ENCODE data around the gene ABCD4. TPM values are rescaled to one million over a fixed set of nuclear protein-coding genes. Genes with fewer than 3 reads are reported as not detected.

The ABCD4 gene
- total RNA-seq, 4 donors from 2014 or later = 66.0 to 80.6 (median 73.3) TPM

DNA sequence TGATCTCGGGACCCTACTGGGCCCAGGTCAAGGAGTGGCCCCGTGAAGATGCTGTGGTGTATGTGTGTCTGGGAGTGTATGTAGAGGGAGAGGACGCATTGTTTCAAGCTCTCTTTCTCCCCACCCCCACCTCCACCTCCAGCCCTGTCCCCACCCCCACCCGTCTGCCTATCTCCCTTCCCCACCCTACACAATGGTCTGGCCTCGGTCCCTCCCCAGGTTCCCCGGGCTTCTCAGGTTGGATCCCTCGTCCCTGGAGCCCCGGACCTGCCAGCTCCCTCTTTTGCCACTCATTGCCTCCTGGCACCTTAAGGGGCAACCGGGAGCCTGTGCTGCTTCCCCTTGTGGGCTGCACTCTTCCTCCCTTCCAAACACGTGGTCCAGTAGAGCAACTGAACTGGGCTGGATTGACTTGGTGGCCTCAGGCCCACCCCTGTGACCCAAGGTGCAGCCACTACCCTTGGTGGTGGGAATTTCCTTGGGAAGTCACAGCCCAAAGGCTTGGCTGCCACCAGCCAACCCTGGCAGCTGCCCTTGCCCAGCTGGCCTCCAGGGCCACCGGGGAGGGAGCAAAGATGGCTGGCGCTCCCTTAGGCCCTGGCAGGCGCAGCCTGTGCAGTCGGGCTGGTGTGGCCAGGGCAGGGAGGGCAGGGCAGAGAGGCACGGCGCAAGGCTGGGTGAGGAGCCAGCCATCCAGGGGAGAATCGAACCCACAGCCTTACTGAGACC lies 46.2 kb upstream of the ABCD4 start:
- no peaks in the 10 kb centered on the region for H3K4me1 ChIP-seq
- TF ChIP-seq POLR2A (IDR thresholded peaks at IDR 0.05) (no peak), EP300 (IDR thresholded peaks at IDR 0.05) (no peak)
- 48 to 52% methylated on average over 12 to 16 of the region's 17 CpGs for WGBS, 2 donors
- no peak overlapping the region for H3K4me3 ChIP-seq
- H3K9me3 ChIP-seq = no peaks in the 10 kb centered on the region
- no peak for DNase-seq (ENCODE audit: low spot score in 2 of 2)
- peaks cover 0 to 23% of the 10 kb centered on the region in 2 donors for H3K27me3 ChIP-seq
- H3K27ac ChIP-seq = no peak overlapping the region
- no peaks in the 10 kb centered on the region for H3K36me3 ChIP-seq

DNA sequence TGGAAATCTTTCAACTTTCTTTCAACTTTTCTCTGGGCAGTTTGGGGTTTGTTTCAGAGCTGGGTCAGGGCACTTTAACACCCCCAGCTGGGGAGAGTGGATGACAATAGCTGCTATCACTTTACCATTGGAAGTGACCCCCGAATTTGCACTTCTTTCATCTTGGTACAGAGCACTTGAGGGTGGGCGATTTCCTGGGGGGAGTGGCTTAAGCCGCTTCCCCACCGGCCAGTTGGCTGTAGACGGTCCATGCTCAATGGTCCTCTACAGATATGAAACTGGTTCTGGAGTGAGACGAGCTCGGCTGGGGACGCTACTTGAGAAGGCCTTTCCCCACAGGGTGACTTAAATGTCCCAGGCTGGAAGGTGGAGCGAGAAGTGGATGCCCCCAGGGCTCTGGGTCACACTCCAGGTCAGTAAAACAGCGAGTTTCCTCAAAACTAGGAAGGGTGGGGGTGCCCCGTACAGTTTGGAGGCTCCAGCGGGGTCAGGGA lies 45.6 kb upstream of the ABCD4 start, which contains the start of gene VRTN:
Gene VRTN, plus strand, starts transcription at position 231 of the 494 bp plus-strand sequence. CDS start 8,313 bp downstream, outside the sequence.
- Histone ChIP-seq H3K9me3 (no peaks in the 10 kb centered on the region), H3K27me3 (peaks cover 0 to 23% of the 10 kb centered on the region in 2 donors), H3K36me3 (no peaks in the 10 kb centered on the region), H3K4me1 (no peaks in the 10 kb centered on the region), H3K27ac (no peak within 1 kb of the TSS), H3K4me3 (no peak within 1 kb of the TSS)
- WGBS, 2 donors = 34 to 49% methylated on average over 10 to 12 of the region's 12 CpGs
- no peak for DNase-seq (ENCODE audit: low spot score in 2 of 2)
- TF ChIP-seq POLR2A (IDR thresholded peaks at IDR 0.05) = no peak
- TF ChIP-seq, protein P1, sequence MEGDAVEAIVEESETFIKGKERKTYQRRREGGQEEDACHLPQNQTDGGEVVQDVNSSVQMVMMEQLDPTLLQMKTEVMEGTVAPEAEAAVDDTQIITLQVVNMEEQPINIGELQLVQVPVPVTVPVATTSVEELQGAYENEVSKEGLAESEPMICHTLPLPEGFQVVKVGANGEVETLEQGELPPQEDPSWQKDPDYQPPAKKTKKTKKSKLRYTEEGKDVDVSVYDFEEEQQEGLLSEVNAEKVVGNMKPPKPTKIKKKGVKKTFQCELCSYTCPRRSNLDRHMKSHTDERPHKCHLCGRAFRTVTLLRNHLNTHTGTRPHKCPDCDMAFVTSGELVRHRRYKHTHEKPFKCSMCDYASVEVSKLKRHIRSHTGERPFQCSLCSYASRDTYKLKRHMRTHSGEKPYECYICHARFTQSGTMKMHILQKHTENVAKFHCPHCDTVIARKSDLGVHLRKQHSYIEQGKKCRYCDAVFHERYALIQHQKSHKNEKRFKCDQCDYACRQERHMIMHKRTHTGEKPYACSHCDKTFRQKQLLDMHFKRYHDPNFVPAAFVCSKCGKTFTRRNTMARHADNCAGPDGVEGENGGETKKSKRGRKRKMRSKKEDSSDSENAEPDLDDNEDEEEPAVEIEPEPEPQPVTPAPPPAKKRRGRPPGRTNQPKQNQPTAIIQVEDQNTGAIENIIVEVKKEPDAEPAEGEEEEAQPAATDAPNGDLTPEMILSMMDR (IDR thresholded peaks at IDR 0.05) = no peak
- no peak for TF ChIP-seq EP300 (IDR thresholded peaks at IDR 0.05)

DNA sequence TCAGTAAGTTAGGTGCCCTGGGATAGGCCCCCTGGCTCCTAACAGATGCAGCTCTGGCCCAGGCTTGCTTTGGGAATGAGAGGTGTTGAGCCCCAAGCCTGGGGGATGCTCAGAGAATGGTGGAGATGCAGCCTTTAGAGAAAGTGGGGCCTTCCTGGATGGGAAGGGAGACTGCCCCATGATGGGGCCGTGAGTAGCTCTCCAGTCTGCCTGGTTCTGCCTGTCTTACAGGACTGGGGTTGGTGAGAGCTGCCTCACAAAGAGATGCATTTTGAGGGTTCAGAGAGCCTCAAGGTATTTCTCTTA lies 45.0 kb upstream of the ABCD4 start:
- WGBS, 2 donors = 27 to 50% methylated on average over 1 of the region's 1 CpG
- Histone ChIP-seq H3K4me1 (no peaks in the 10 kb centered on the region), H3K27me3 (peaks cover 0 to 23% of the 10 kb centered on the region in 2 donors), H3K4me3 (no peak overlapping the region), H3K27ac (no peak overlapping the region), H3K9me3 (no peaks in the 10 kb centered on the region), H3K36me3 (no peaks in the 10 kb centered on the region)
- TF ChIP-seq EP300 (IDR thresholded peaks at IDR 0.05) = no peak
- TF ChIP-seq POLR2A (IDR thresholded peaks at IDR 0.05) = no peak
- TF ChIP-seq, protein P1 (IDR thresholded peaks at IDR 0.05) = no peak
- no peak for DNase-seq (ENCODE audit: low spot score in 2 of 2)

DNA sequence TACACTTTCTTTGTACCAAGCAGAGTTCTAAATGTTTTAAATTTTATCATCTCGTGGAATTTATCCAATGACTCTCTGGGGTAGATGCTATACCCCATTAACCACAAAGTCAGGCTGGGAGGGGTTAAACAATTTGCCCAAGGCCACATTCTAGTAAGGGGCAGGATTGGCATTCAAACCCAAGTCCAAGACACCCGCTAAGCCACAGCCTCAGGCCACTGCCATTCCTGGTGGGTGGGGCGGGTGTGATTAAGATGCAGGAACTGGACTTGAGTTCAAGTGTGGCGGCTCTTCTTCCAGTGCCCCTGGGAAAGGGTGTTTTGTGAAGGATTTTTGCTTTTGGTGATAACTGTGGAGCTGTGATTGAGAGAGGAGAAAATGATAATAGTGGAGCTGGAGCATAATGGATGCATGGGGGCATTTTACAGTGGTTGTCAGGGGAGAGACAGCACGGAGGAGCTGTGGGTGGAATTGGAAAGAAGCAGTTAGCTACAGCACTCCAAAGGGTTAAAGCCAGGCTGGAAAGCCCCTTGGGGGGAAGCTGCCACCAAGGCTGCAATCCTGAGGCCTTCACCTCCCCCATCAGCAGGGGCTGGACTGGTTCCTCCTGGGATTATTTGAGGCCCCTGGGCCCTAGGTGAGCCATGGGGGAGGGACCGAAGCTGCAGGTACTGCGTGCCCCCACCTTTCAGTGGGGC lies 44.5 kb upstream of the ABCD4 start:
- Histone ChIP-seq H3K27me3 (peaks cover 0 to 22% of the 10 kb centered on the region in 2 donors), H3K9me3 (no peaks in the 10 kb centered on the region)
- WGBS, 2 donors = 54 to 55% methylated on average over 7 of the region's 7 CpGs

DNA sequence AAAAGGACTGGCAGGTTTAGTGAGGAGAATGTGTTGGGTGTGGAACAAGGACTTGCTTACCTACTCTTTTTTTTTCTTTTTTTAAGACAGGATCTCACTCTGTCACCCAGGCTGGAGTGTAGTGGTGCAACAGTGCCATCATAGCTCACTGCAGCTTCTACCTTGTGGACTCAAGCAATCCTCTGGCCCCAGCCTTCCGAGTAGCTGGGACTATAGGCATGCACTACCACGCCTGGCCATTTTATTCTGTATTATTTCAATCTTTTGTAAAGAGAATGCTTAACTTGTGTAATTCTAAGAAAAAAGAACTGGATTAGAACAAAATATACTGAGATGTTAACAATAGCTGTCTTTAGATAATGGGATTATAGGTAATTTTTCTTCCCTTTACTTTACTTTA lies 43.6 kb upstream of the ABCD4 start:
- H3K4me1 ChIP-seq = no peaks in the 10 kb centered on the region
- peaks cover 0 to 16% of the 10 kb centered on the region in 2 donors for H3K27me3 ChIP-seq
- H3K9me3 ChIP-seq = no peaks in the 10 kb centered on the region
- 61 to 69% methylated on average over 2 of the region's 2 CpGs for WGBS, 2 donors
- no peak for TF ChIP-seq POLR2A (IDR thresholded peaks at IDR 0.05)
- TF ChIP-seq, protein P1 (IDR thresholded peaks at IDR 0.05) = no peak
- no peak for TF ChIP-seq EP300 (IDR thresholded peaks at IDR 0.05)
- H3K36me3 ChIP-seq = no peaks in the 10 kb centered on the region
- DNase-seq (ENCODE audit: low spot score in 2 of 2) = no peak
- no peak overlapping the region for H3K27ac ChIP-seq
- no peak overlapping the region for H3K4me3 ChIP-seq

More for the DNA sequence above, 44.5 kb upstream of the ABCD4 start:
- TF ChIP-seq POLR2A (IDR thresholded peaks at IDR 0.05) (no peak), EP300 (IDR thresholded peaks at IDR 0.05) (no peak)
- TF ChIP-seq, protein P1 (IDR thresholded peaks at IDR 0.05) = no peak
- Histone ChIP-seq H3K27ac (no peak overlapping the region), H3K4me3 (no peak overlapping the region), H3K36me3 (no peaks in the 10 kb centered on the region), H3K4me1 (no peaks in the 10 kb centered on the region)
- no peak for DNase-seq (ENCODE audit: low spot score in 2 of 2)
